IPS-20b (cell line): ENCODE data around the gene MED25.

ENCODE experiments used
- H3K27ac ChIP-seq: one replicate; pipeline ENCODE4 v1.5.1; 2013; ENCODE audit warnings: low read length
- H3K27me3 ChIP-seq: 2 replicates; pipeline ENCODE4 v1.6.1; 2013; ENCODE audit warnings: mild to moderate bottlenecking, low read length, inconsistent platforms; ENCODE audit not compliant: insufficient read depth
- H3K36me3 ChIP-seq: 2 replicates; pipeline ENCODE4 v1.6.1; 2013; ENCODE audit warnings: low read depth, mild to moderate bottlenecking, inconsistent platforms, low read length, moderate library complexity; ENCODE audit not compliant: insufficient read depth
- H3K4me1 ChIP-seq: 2 replicates; pipeline ENCODE4 v1.6.1; 2013; ENCODE audit warnings: mild to moderate bottlenecking, control low read depth, inconsistent platforms, low read length, moderate library complexity; ENCODE audit not compliant: insufficient read depth
- H3K4me3 ChIP-seq: 2 replicates; pipeline ENCODE4 v1.5.1; 2013; ENCODE audit warnings: mild to moderate bottlenecking, low read length, inconsistent platforms
- H3K9ac ChIP-seq: 2 replicates; pipeline ENCODE4 v1.6.1; 2013; ENCODE audit warnings: low read depth, mild to moderate bottlenecking, inconsistent platforms, low read length, moderate library complexity
- H3K9me3 ChIP-seq: 2 replicates; pipeline ENCODE4 v1.6.1; 2013; ENCODE audit warnings: mild to moderate bottlenecking, low read depth, low read length, inconsistent platforms; ENCODE audit not compliant: insufficient read depth

Gene MED25

DNA sequence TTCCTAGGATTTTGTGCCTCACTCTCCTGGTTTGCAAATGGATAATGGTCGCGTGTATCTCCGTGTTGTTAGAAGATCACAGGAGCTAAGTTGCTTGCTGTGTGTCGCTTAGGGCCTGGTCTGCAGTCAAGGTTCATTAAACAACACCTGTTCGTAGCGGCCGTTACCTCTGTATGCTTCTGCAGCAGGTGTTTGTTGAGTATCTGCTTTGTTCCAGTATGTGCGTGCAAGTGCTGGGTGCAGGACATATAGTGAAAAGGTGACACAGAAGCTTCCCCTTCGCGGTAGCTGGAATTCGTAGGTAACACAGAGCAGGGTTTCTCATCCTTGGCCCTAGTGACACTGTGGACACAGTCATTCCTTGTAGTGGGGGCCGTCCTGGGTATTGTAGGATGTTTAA lies 5.4 kb downstream of the MED25 start:
- Histone ChIP-seq H3K4me3 (no peak overlapping the region), H3K36me3 (peaks cover 27% of the 10 kb centered on the region), H3K9me3 (no peaks in the 10 kb centered on the region), H3K9ac (no peak overlapping the region), H3K4me1 (no peaks in the 10 kb centered on the region; the same call in 1 of the 2 replicates), H3K27me3 (no peaks in the 10 kb centered on the region), H3K27ac (no peak overlapping the region)

DNA sequence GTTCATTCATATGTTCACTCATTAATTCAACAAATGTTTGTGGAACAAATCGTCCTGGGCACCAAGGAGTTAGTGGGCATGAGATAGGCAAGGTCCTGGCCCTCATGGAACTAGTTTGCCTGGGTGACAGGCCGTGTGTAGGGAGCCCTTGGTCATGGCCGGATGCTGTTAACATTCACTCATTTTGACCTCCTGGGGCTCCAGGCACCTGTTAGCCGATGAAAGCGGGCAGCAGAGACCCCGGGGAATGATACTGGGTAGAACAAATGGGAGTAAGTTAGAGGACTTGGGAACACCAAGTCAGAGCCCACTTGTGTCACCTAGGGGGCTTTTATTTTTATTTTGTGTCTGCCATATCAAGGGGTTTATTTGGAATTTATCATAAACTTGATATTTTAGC lies 6.6 kb downstream of the MED25 start:
- no peak overlapping the region for H3K9ac ChIP-seq
- H3K4me3 ChIP-seq = no peak overlapping the region
- no peaks in the 10 kb centered on the region for H3K27me3 ChIP-seq
- H3K27ac ChIP-seq = no peak overlapping the region
- no peaks in the 10 kb centered on the region for H3K9me3 ChIP-seq
- H3K4me1 ChIP-seq = no peaks in the 10 kb centered on the region
- peaks cover 31% of the 10 kb centered on the region for H3K36me3 ChIP-seq

DNA sequence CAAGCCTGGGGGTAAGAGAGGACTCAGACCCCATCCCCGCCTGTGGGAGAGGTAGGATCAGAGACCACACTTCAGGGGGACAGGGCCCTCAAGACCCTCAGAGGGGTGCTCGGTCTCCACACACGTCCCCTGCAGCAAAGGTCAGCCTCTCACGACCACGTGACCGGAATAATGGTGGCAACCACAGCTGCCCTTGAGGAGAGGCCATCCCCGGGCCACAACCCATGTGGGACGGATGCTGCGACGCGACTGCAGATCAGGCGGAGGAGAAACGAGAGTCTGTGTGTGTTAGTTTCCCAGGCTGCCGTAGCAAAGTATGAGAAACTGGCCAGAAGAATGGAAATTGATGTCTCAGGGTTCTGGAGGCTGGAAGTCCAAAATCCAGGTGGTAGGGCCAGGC lies 8.9 kb downstream of the MED25 start:
- Histone ChIP-seq H3K9ac (no peak overlapping the region), H3K9me3 (no peaks in the 10 kb centered on the region), H3K27ac (no peak overlapping the region), H3K4me1 (no peaks in the 10 kb centered on the region), H3K4me3 (no peak overlapping the region), H3K36me3 (peaks cover 37% of the 10 kb centered on the region), H3K27me3 (no peaks in the 10 kb centered on the region)

DNA sequence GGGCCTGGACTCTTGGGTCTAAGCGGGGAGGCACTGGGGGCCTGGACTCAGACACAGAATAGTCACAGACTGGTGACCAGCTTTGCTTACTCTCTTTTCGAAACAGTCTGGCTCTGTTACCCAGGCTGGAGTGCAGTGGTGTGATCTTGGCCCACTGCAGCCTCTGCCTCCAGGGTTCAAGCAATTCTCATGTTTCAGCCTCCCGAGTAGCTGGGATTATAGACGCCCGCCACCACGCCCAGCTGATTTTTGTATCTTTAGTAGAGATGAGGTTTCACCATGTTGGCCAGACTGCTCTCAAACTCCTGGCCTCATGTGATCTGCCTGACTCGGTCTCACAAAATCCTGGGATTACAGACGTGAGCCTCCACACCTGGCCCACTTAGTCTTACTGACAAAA lies 11.1 kb downstream of the MED25 start:
- no peaks in the 10 kb centered on the region for H3K9me3 ChIP-seq
- peaks cover 42% of the 10 kb centered on the region for H3K36me3 ChIP-seq
- H3K9ac ChIP-seq = no peak overlapping the region
- H3K27me3 ChIP-seq = no peaks in the 10 kb centered on the region
- no peaks in the 10 kb centered on the region for H3K4me1 ChIP-seq
- H3K4me3 ChIP-seq = no peak overlapping the region
- no peak overlapping the region for H3K27ac ChIP-seq

DNA sequence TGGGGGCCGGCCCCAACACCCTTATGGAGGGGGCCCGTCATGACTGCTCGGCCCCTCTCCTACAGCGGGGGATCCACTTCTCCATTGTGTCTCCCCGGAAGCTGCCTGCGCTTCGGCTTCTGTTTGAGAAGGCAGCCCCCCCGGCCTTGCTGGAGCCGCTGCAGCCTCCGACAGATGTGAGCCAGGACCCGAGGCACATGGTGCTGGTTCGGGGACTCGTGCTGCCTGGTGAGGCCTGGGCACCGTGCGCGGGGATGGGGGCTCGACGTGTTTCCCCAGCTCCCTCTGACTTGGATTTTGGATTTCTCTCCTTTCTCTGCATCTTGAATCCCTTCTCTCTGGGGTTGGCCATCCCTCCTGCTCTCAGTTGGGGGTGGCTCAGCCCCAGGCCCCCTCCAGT lies 11.6 kb downstream of the MED25 start:
- Histone ChIP-seq H3K36me3 (peaks cover 46% of the 10 kb centered on the region), H3K4me1 (no peaks in the 10 kb centered on the region), H3K27me3 (no peaks in the 10 kb centered on the region), H3K9ac (no peak overlapping the region), H3K27ac (no peak overlapping the region), H3K4me3 (no peak overlapping the region), H3K9me3 (no peaks in the 10 kb centered on the region)

DNA sequence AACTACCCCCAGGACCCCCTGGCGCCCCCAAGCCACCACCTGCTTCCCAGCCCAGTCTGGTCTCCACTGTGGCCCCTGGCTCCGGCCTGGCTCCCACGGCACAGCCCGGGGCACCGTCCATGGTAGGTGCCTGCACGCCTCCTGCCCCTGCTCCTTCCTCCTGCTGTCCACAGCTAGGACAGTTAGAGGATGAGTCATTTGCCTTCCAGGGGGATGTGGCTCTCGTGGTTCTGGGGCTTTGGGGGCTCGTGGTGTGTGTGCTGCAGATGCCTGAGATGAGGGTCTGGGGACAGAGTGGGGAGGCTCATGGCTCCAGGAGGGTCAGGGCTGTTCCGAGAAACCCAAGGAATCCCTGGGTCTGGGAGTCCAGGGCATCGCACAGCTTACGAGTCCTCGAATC lies 12.7 kb downstream of the MED25 start:
- H3K4me1 ChIP-seq = no peaks in the 10 kb centered on the region
- H3K9ac ChIP-seq = no peak overlapping the region
- H3K27me3 ChIP-seq = no peaks in the 10 kb centered on the region
- H3K27ac ChIP-seq = no peak overlapping the region
- no peaks in the 10 kb centered on the region for H3K9me3 ChIP-seq
- H3K36me3 ChIP-seq = peaks cover 53% of the 10 kb centered on the region
- H3K4me3 ChIP-seq = no peak overlapping the region

DNA sequence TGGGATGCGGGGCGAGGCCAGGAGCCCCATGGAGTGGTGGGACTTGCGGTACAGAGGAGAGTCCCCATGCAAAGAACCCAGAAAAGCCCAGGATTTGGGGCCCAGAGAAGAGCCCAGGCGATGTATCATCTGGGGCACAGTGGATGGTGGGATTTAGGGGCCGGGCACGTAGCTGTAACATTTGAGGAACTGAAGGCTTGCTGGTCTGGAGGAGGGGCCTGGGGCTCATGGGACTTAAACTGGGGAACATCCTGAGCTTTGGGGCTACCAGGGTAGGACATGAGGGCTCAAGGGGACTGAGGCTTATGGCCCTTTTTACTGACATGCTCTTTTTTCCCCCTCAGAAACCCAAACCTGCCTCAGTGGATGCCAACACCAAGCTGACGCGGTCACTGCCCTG lies 13.5 kb downstream of the MED25 start:
- Histone ChIP-seq H3K4me1 (no peaks in the 10 kb centered on the region), H3K27ac (no peak overlapping the region), H3K36me3 (peaks cover 59% of the 10 kb centered on the region), H3K4me3 (no peak overlapping the region), H3K9me3 (no peaks in the 10 kb centered on the region), H3K9ac (no peak overlapping the region), H3K27me3 (no peaks in the 10 kb centered on the region)

DNA sequence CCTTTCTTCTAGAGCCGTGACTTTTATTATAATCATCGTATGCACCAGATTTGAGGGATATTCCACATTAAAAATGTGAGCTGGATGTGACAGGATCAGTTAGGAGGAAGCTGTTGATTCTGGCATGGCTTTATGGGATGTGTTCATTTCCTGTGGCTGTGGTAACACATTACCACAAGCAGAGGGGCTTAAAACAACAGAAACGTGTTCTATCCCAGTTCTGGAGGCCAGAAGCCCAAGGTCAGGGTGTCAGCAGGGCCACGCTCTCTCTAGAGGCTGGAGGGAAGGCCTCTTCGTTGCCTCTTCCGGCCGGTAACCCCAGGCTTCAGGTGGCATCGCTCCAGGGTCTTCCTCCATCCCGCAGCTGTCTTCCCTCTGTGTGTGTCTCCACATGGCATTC lies 14.5 kb downstream of the MED25 start:
- peaks cover 66% of the 10 kb centered on the region for H3K36me3 ChIP-seq
- H3K27me3 ChIP-seq = no peaks in the 10 kb centered on the region
- no peak overlapping the region for H3K27ac ChIP-seq
- H3K9ac ChIP-seq = no peak overlapping the region
- H3K9me3 ChIP-seq = no peaks in the 10 kb centered on the region
- H3K4me3 ChIP-seq = no peak overlapping the region
- no peaks in the 10 kb centered on the region for H3K4me1 ChIP-seq

DNA sequence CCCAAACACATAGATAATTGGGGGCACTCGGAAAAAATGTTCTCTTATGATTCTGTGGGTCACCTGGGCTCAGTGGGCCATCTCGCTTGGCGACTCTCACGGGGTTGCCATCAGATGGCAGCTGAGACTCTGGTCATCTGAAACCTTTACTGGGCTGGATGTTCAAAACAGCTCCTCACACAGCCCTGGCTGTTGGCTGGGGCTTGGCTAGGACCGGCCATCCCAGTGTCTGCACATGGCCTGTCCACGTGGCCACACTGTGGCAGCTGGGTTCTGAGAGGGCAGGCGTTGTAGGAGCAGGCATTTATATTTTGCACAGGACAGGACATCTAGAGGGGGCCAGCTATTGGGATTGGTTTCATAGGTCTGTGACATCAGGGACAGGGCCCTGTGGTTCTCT lies 15.5 kb downstream of the MED25 start:
- no peaks in the 10 kb centered on the region for H3K9me3 ChIP-seq
- H3K27me3 ChIP-seq = no peaks in the 10 kb centered on the region
- no peak overlapping the region for H3K4me3 ChIP-seq
- H3K4me1 ChIP-seq = no peaks in the 10 kb centered on the region
- no peak overlapping the region for H3K27ac ChIP-seq
- peaks cover 76% of the 10 kb centered on the region for H3K36me3 ChIP-seq
- H3K9ac ChIP-seq = no peak overlapping the region

DNA sequence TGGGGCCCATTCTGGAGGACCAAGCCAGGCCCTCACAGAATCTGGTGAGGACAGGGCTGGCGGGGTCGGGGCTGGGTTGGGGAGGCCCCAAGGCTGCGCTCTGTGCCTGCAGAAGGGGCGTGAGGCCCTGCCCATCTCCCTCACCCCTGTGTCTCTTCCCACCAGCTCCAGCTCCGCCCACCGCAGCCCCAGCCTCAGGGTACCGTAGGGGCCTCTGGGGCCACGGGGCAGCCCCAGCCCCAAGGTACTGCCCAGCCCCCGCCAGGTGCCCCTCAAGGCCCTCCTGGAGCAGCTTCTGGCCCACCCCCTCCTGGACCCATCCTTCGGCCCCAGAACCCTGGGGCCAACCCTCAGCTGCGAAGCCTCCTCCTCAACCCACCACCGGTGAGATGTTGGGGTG lies 17.5 kb downstream of the MED25 start:
- Histone ChIP-seq H3K9ac (no peak overlapping the region), H3K36me3 (peaks cover 82% of the 10 kb centered on the region)

DNA sequence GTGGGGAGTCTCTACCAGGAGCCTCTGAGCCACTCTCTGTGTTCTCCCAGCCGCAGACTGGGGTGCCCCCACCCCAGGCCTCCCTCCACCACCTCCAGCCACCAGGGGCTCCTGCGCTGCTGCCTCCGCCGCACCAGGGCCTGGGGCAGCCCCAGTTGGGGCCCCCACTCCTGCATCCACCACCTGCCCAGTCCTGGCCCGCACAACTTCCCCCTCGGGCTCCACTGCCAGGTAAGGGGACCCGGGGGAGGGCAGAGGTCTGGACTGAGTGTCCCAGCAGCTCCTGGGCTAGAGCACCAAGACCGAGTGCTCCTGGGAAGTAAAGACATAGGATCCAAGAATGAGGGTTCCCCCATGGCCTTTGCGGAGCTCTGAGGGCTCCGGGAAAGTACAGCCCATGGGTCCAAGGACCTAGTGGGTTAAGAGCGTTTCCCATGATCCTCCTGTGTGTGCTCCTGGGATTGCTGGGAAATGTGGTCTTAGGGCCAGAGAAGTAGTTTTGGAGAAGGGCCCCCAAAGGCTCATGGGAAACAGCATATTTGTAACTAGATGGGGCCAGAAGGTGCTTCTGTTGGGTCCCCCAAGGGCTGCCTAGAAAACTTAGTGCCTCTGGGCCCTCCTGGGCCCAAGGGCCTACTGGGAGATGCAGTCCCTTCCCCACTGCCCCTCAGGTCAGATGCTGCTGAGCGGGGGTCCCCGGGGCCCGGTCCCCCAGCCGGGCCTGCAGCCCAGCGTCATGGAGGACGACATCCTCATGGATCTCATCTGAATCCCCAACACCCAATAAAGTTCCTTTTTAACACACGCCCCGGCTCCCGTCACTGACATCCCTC lies 18.3 kb downstream of the MED25 start:
- Histone ChIP-seq H3K27ac (no peak overlapping the region), H3K27me3 (no peaks in the 10 kb centered on the region), H3K36me3 (peaks cover 77% of the 10 kb centered on the region), H3K4me3 (no peak overlapping the region), H3K4me1 (no peaks in the 10 kb centered on the region), H3K9me3 (no peaks in the 10 kb centered on the region), H3K9ac (no peak overlapping the region)

More for the DNA sequence above, 17.5 kb downstream of the MED25 start:
- no peak overlapping the region for H3K27ac ChIP-seq
- no peak overlapping the region for H3K4me3 ChIP-seq
- H3K27me3 ChIP-seq = no peaks in the 10 kb centered on the region
- H3K4me1 ChIP-seq = no peaks in the 10 kb centered on the region
- no peaks in the 10 kb centered on the region for H3K9me3 ChIP-seq

DNA sequence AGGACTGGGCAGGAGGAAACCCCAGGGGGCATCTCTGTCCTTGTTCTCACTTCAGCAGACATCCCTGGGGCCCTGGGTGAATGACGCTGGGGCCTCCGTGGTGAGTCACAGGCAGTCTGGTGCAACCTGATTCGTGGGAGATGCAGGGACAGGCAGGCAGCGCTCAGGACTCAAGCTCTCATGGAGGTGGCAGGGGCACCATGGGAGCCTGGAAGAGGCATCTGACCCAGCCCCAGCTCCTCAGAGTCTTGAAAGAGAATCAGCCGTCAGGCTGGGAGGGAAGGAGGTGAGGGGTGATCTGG lies 18.9 kb downstream of the MED25 start:
- Histone ChIP-seq H3K9ac (no peak overlapping the region), H3K27me3 (no peaks in the 10 kb centered on the region), H3K4me1 (no peaks in the 10 kb centered on the region), H3K27ac (no peak overlapping the region), H3K4me3 (no peak overlapping the region), H3K9me3 (no peaks in the 10 kb centered on the region), H3K36me3 (peaks cover 72% of the 10 kb centered on the region)
